ENCODE data around the gene LRRN3. TPM values are rescaled to one million over a fixed set of nuclear protein-coding genes. Genes with fewer than 3 reads are reported as not detected.

The LRRN3 gene
- total and polyA plus RNA-seq, 10 of the 15 experiments (the other 5 are each of a cell fraction or from before 2014, with no cell fraction given) = 0.02 to 0.24 (median 0.11) TPM; not detected in 3

DNA sequence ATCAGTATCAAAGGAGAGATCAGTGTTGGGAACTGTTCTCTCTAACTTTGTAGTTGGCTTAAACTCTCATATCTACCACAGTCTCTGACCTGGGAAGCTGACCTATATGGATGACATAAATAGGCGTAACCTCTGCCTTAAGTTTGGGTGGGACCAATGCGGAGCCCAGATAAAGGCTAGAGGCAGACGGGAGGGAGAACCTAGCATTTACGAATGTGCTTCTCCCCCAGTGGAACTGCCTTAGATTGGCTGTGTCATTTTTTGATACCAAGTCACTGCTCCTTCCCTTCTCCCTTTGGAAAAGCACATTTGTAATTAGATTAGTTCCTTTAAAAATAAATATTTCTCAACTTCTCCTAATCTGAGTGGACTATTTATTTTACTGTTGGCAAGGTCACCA lies 23.7 kb upstream of the LRRN3 start (continued):
- no peak for TF ChIP-seq BHLHE40 (IDR thresholded peaks at IDR 0.05; ENCODE audit: borderline replicate concordance in 1 of 2, low read depth in 2 of 2, low read length in 1 of 2)
- TF ChIP-seq HDGF (IDR thresholded peaks at IDR 0.05) = no peak

- no peak overlapping the region for H3K4me3 ChIP-seq
- H3K4me1 ChIP-seq (ENCODE audit: control insufficient read depth, insufficient read depth, low read length) = no peaks in the 10 kb centered on the region
- ChIA-PET CTCF (no interaction called here), SMC1A (ENCODE audit: uncharacterized antibody, unreplicated experiment) (no interaction called here), RAD21 (ENCODE audit: unreplicated experiment) (no interaction called here), POLR2A (no interaction called here)
- ATAC-seq (no peak), FAIRE-seq (no peak), DNase-seq (ENCODE audit: low read depth, low spot score) (no peak)
- no peaks in the 10 kb centered on the region for H3K27me3 ChIP-seq (replicated peaks in 1 of 2; ENCODE audit: control insufficient read depth in 2 of 2, insufficient read depth in 2 of 2, low read length in 1 of 2)
- H2AFZ ChIP-seq (ENCODE audit: control insufficient read depth, low read depth, low read length) = no peak overlapping the region
- H3K27ac ChIP-seq (ENCODE audit: control insufficient read depth, insufficient read depth) = no peak overlapping the region
- H3K9me3 ChIP-seq (replicated peaks; ENCODE audit: control insufficient read depth, insufficient read depth, low read length) = peaks cover 5% of the 10 kb centered on the region; the same call in 2 of the 3 replicates
- H3K79me2 ChIP-seq (ENCODE audit: control insufficient read depth, insufficient read depth, low read length) = no peaks in the 10 kb centered on the region
- 89% methylated on average over 2 of the region's 2 CpGs for WGBS (ENCODE audit: insufficient coverage, insufficient replicate concordance, low lambda C conversion rate, missing lambda C conversion rate)
- H3K9ac ChIP-seq (ENCODE audit: control insufficient read depth, insufficient read depth, low read length) = no peak overlapping the region
- BruUV-seq (replicated peaks) = no TSS peak
- in situ Hi-C loops (cut with MboI) = no loop called here
- intact Hi-C loops (cut with micrococcal nuclease; ENCODE audit: unreplicated experiment) = no loop called here
- TF ChIP-seq POLR2AphosphoS2 (IDR thresholded peaks at IDR 0.05; ENCODE audit: low read depth, low read length) (no peak), RELB (IDR thresholded peaks at IDR 0.05; ENCODE audit: low read depth) (no peak), E4F1 (IDR thresholded peaks at IDR 0.05; ENCODE audit: borderline replicate concordance, partially characterized antibody) (no peak), PML (IDR thresholded peaks at IDR 0.05; ENCODE audit: low read length) (no peak), USF1 (IDR thresholded peaks at IDR 0.05; ENCODE audit: borderline replicate concordance, extremely low read length, insufficient read depth, low read depth, low read length) (no peak), ZNF274 (IDR thresholded peaks at IDR 0.05; ENCODE audit: insufficient read depth, insufficient read length) (no peak), PAX5 (IDR thresholded peaks at IDR 0.05; ENCODE audit: borderline replicate concordance, low read depth, low read length) (no peak), RB1 (IDR thresholded peaks at IDR 0.05; ENCODE audit: borderline replicate concordance) (no peak), SREBF2 (IDR thresholded peaks at IDR 0.05; ENCODE audit: low read length) (no peak), FOS (IDR thresholded peaks at IDR 0.05; ENCODE audit: borderline replicate concordance, extremely low read depth, insufficient read length) (no peak), ESRRA (IDR thresholded peaks at IDR 0.05; ENCODE audit: low read length) (no peak), NR2F1 (conservative IDR thresholded peaks at IDR 0.05) (no peak)
- H4K20me1 ChIP-seq (ENCODE audit: control insufficient read depth, insufficient read depth) = no peaks in the 10 kb centered on the region
- no peaks in the 10 kb centered on the region for H3K36me3 ChIP-seq (ENCODE audit: control insufficient read depth in 2 of 2, insufficient read depth in 2 of 2, low read length in 1 of 2)
- H3K4me2 ChIP-seq (ENCODE audit: control insufficient read depth, insufficient read depth) = no peak overlapping the region
These were observed 23.2 kb upstream of the LRRN3 start for GRCh38 chr7:111067682-111068081.

Measured in GM12878 (cell line).